IMR-90 (cell line): ENCODE measurements around the gene CHMP4A. TPM values are rescaled to one million over a fixed set of nuclear protein-coding genes. Genes with fewer than 3 reads are reported as not detected.

Experiments
- POLR2A ChIP-seq: IDR thresholded peaks from 2 replicates; pipeline ENCODE4 v1.6.1; 2012; ENCODE audit warnings: mild to moderate bottlenecking, low read depth, low read length
- polyA plus RNA-seq, 3 experiments: library from polyadenylated mRNA; depleted of rRNA; stranded (reverse); fragments of >200 nt; gene quantifications; 2 replicates each; pipeline ENCODE4 v1.2.3, GENCODE V29; 2012; ENCODE audit warnings: low replicate concordance in 1 of 3
- total RNA-seq: library from RNA; depleted of rRNA; stranded (reverse); fragments of >200 nt; gene quantifications from 2 replicates; pipeline ENCODE4 v1.2.3, GENCODE V29; 2012
- TF ChIP-seq, protein P1 (sequence below): conservative IDR thresholded peaks from 2 replicates; pipeline ENCODE4 v1.5.1; 2012; ENCODE audit warnings: mild to moderate bottlenecking, low read depth, low read length, improper control_type of control experiment

CHMP4A gene
- total and polyA plus RNA-seq, 2 of the 4 experiments (the other 2 are of a cell fraction) = 22.0 to 63.8 TPM

- TF ChIP-seq, protein P1, sequence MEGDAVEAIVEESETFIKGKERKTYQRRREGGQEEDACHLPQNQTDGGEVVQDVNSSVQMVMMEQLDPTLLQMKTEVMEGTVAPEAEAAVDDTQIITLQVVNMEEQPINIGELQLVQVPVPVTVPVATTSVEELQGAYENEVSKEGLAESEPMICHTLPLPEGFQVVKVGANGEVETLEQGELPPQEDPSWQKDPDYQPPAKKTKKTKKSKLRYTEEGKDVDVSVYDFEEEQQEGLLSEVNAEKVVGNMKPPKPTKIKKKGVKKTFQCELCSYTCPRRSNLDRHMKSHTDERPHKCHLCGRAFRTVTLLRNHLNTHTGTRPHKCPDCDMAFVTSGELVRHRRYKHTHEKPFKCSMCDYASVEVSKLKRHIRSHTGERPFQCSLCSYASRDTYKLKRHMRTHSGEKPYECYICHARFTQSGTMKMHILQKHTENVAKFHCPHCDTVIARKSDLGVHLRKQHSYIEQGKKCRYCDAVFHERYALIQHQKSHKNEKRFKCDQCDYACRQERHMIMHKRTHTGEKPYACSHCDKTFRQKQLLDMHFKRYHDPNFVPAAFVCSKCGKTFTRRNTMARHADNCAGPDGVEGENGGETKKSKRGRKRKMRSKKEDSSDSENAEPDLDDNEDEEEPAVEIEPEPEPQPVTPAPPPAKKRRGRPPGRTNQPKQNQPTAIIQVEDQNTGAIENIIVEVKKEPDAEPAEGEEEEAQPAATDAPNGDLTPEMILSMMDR = peak; percentile 45
- TF ChIP-seq POLR2A = no peak
These were observed 28.6 kb upstream of the CHMP4A start (continued) for GRCh38 chr14:24241829-24242443.
